Endothelial cell of umbilical vein (primary cell): Measurements from ENCODE around the gene GSDME.

Experiments used
- MAX ChIP-seq: IDR thresholded peaks from 2 replicates; pipeline ENCODE4 v1.6.1; 2011; ENCODE audit not compliant: insufficient read depth, insufficient read length
- POLR2A ChIP-seq: IDR thresholded peaks from 2 replicates; pipeline ENCODE4 v1.6.1; 2012; ENCODE audit warnings: low read depth, mild to moderate bottlenecking, control low read depth, low read length

GRCh38 chr7:24751484-24751883 is 5.8 kb downstream of the GSDME start:
- TF ChIP-seq MAX (no peak), POLR2A (no peak)
